IMR-90 (cell line): ENCODE data around the gene PKP4.

ENCODE experiments used
- CEBPB ChIP-seq: IDR thresholded peaks from 2 replicates; pipeline ENCODE4 v1.6.1; 2012; ENCODE audit warnings: low read depth, low read length, improper control_type of control experiment
- CTCF ChIP-seq: conservative IDR thresholded peaks from 2 replicates; pipeline ENCODE4 v1.5.1; 2012; ENCODE audit warnings: mild to moderate bottlenecking, low read depth, low read length, improper control_type of control experiment
- MAFK ChIP-seq: IDR thresholded peaks from 2 replicates; pipeline ENCODE4 v1.6.1; 2012; ENCODE audit warnings: low read depth, low read length, improper control_type of control experiment
- POLR2A ChIP-seq: IDR thresholded peaks from 2 replicates; pipeline ENCODE4 v1.6.1; 2012; ENCODE audit warnings: mild to moderate bottlenecking, low read depth, low read length

- no peak for TF ChIP-seq CTCF
- TF ChIP-seq POLR2A: no peak
- TF ChIP-seq CEBPB: no peak
- no peak for TF ChIP-seq MAFK
Measured at GRCh38 chr2:158539176-158540005, 82.6 kb downstream of the PKP4 start.
